DMS79 treated with DMSO at 0.1 percent for 48 hours (cell line): Measurements from ENCODE around the gene NPEPPS.
"Not testable (repeated sequence)": the region's sequence is repeated elsewhere in the genome, so short reads cannot be mapped to it uniquely, and the experiment has no call there.

Source experiments
- DNase-seq: peaks from one replicate; lab custom pipeline; 2025; lab: John Stamatoyannopoulos, UW

Gene NPEPPS

GRCh38 chr17:47560517-47561043 lies 29.7 kb downstream of the NPEPPS start:
- DNase-seq, result not testable (repeated sequence)

- not testable (repeated sequence) for DNase-seq
These were observed 30.9 kb downstream of the NPEPPS start for GRCh38 chr17:47561698-47562405.

GRCh38 chr17:47562406-47562705 lies 31.4 kb downstream of the NPEPPS start:
- not testable (repeated sequence) for DNase-seq

- DNase-seq, result not testable (repeated sequence)
These were observed 36.4 kb downstream of the NPEPPS start for GRCh38 chr17:47567261-47567660.

GRCh38 chr17:47572561-47572960 lies 41.7 kb downstream of the NPEPPS start:
- not testable (repeated sequence) for DNase-seq

- not testable (repeated sequence) for DNase-seq
These were observed 51.5 kb downstream of the NPEPPS start for GRCh38 chr17:47582416-47582815.

GRCh38 chr17:47586378-47587055 lies 55.6 kb downstream of the NPEPPS start:
- DNase-seq, result not testable (repeated sequence)

- not testable (repeated sequence) for DNase-seq
These were observed 62.6 kb downstream of the NPEPPS start for GRCh38 chr17:47593522-47593921.

- no peak for DNase-seq
These were observed 73.1 kb downstream of the NPEPPS start for GRCh38 chr17:47603830-47604597.

GRCh38 chr17:47604598-47604927 lies 73.7 kb downstream of the NPEPPS start:
- peak; percentile 35 for DNase-seq

GRCh38 chr17:47605011-47605410 lies 74.1 kb downstream of the NPEPPS start:
- DNase-seq, result no peak

GRCh38 chr17:47607481-47607880 lies 76.6 kb downstream of the NPEPPS start:
- no peak for DNase-seq

- no peak for DNase-seq
These were observed 80.8 kb downstream of the NPEPPS start for GRCh38 chr17:47611372-47612350.

GRCh38 chr17:47615766-47616424 lies 85.0 kb downstream of the NPEPPS start:
- DNase-seq, result peak; percentile 51

- no peak for DNase-seq
These were observed 87.5 kb downstream of the NPEPPS start for GRCh38 chr17:47618410-47618809.

GRCh38 chr17:47620503-47621245 lies 89.8 kb downstream of the NPEPPS start:
- DNase-seq, result no peak

- no peak for DNase-seq
These were observed 90.6 kb downstream of the NPEPPS start for GRCh38 chr17:47621293-47622179.

GRCh38 chr17:47622180-47622549 lies 91.3 kb downstream of the NPEPPS start:
- no peak for DNase-seq

- DNase-seq, result no peak
These were observed 93.8 kb downstream of the NPEPPS start for GRCh38 chr17:47624727-47625068.
